HEK293T (cell line): ENCODE measurements around the gene PROM2.

Source experiments
- CTCF ChIA-PET: fragments of 350-600 bp; formaldehyde crosslinking; extraction: SDS; loops from one replicate; lab custom pipeline; 2021; ENCODE audit warnings: antibody characterized with exemption, inconsistent platforms; lab: Yijun Ruan, JAX
- POLR2A ChIA-PET: fragments of 350-600 bp; formaldehyde crosslinking; extraction: SDS; loops from one replicate; lab custom pipeline; 2020; ENCODE audit warnings: antibody characterized with exemption, inconsistent platforms; lab: Yijun Ruan, JAX
- DNase-seq: peaks from one replicate; pipeline ENCODE4 v3.0.0; 2012; ENCODE audit warnings: mixed read lengths; ENCODE audit errors: extremely low spot score
- ARNT ChIP-seq: fragments of 450-650 bp; IDR thresholded peaks from 2 replicates; pipeline ENCODE4 v1.6.1; 2017; ENCODE audit warnings: mild to moderate bottlenecking
- BHLHE40 ChIP-seq: fragments of 450-650 bp; IDR thresholded peaks from 2 replicates; pipeline ENCODE4 v1.6.1; 2016; ENCODE audit warnings: mild to moderate bottlenecking, moderate library complexity, borderline replicate concordance
- CTBP1 ChIP-seq: fragments of 450-650 bp; IDR thresholded peaks from 2 replicates; pipeline ENCODE4 v1.6.1; 2016; ENCODE audit warnings: borderline replicate concordance
- ELF4 ChIP-seq: fragments of 450-650 bp; IDR thresholded peaks from 2 replicates; pipeline ENCODE4 v1.6.1; 2017; ENCODE audit warnings: antibody characterized with exemption
- FOXA1 ChIP-seq: fragments of 450-650 bp; IDR thresholded peaks from 2 replicates; pipeline ENCODE4 v1.6.1; 2016; ENCODE audit warnings: mild to moderate bottlenecking
- FOXK2 ChIP-seq: fragments of 450-650 bp; IDR thresholded peaks from 2 replicates; pipeline ENCODE4 v1.6.1; 2016; ENCODE audit warnings: mild to moderate bottlenecking
- FOXM1 ChIP-seq: fragments of 450-650 bp; IDR thresholded peaks from 2 replicates; pipeline ENCODE4 v1.6.1; 2017; ENCODE audit warnings: mild to moderate bottlenecking, borderline replicate concordance
- HDGF ChIP-seq: fragments of 450-650 bp; IDR thresholded peaks from 2 replicates; pipeline ENCODE4 v1.6.1; 2017; ENCODE audit warnings: antibody characterized with exemption, borderline replicate concordance
- L3MBTL2 ChIP-seq: fragments of 450-650 bp; conservative IDR thresholded peaks from 2 replicates; pipeline ENCODE4 v1.6.1; 2016; ENCODE audit warnings: mild to moderate bottlenecking
- LEF1 ChIP-seq: fragments of 450-650 bp; IDR thresholded peaks from 2 replicates; pipeline ENCODE4 v1.6.1; 2017; ENCODE audit warnings: mild to moderate bottlenecking, borderline replicate concordance
- NFRKB ChIP-seq: fragments of 450-650 bp; IDR thresholded peaks from 2 replicates; pipeline ENCODE4 v1.6.1; 2016; ENCODE audit warnings: mild to moderate bottlenecking, moderate library complexity
- PKNOX1 ChIP-seq: fragments of 450-650 bp; IDR thresholded peaks from 2 replicates; pipeline ENCODE4 v1.6.1; 2016
- SP1 ChIP-seq: fragments of 450-650 bp; IDR thresholded peaks from 2 replicates; pipeline ENCODE4 v1.6.1; 2017
- SUZ12 ChIP-seq: fragments of 450-650 bp; IDR thresholded peaks from 2 replicates; pipeline ENCODE4 v1.6.1; 2016; ENCODE audit warnings: mild to moderate bottlenecking
- TARDBP ChIP-seq: fragments of 450-650 bp; IDR thresholded peaks from 2 replicates; pipeline ENCODE4 v1.6.1; 2016
- ZNF384 ChIP-seq: fragments of 450-650 bp; IDR thresholded peaks from 2 replicates; pipeline ENCODE4 v1.6.1; 2016

The PROM2 gene

DNA sequence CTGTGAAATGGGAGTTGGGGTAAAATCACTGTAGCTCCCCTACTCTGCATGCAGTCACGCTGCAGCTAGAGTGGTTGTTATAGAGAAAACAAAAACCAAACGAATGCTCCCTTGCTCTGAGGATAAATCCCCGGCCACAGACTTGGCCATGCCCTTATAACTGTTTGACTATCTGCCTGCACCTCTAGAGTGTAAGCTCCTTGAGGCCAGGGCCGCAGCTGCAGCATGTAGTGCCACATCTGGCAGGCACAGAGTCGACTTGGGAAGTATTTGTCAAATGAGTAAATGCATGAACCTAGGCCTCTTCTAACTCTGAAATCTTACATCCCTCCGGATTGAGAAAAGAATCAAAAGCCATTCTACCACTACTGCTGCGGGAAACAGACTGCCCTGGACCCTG lies 58.8 kb downstream of the PROM2 start:
- CTCF ChIA-PET, result interaction anchor here (1.8 kb wide), 1 partner anchor 13 kb away, joined by 5 read pairs; no protein-coding TSS in a partner anchor
- no peak for TF ChIP-seq LEF1
- no peak for TF ChIP-seq CTBP1
- no peak for DNase-seq
- POLR2A ChIA-PET, result no interaction called here

DNA sequence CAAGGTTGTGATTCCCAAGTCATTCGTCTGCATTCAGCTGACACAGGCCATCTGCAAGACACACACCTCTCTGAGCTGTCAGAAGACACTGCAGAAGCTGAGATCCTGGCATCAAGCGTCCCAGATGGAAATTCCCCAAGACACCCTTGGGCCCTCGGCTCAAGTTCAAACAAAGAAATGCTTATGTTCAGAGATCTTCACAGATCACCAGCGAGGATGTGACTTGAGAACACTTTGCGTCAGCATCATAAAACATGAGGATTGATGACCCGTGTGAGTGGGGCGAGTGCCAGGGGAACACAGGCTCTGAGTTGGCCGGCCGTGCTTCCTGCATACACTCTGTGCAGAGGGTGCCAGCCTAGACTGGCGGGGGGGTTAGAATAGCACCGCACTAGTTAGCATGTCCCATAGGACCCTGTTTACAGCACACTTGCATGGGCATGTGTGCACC lies 59.7 kb downstream of the PROM2 start:
- DNase-seq, result peak; percentile 60
- no peak for TF ChIP-seq TARDBP
- no peak for TF ChIP-seq ELF4
- no peak for TF ChIP-seq HDGF
- TF ChIP-seq CTBP1, result no peak
- TF ChIP-seq SUZ12, result no peak
- no peak for TF ChIP-seq NFRKB
- no peak for TF ChIP-seq ZNF384
- no peak for TF ChIP-seq BHLHE40
- TF ChIP-seq FOXK2, result no peak
- TF ChIP-seq FOXM1, result no peak
- no peak for TF ChIP-seq FOXA1
- TF ChIP-seq PKNOX1, result peak; percentile 89
- no peak for TF ChIP-seq ARNT
- no peak for TF ChIP-seq SP1
- TF ChIP-seq L3MBTL2, result 0 out of 2 replicates have a peak, but pooled peaks have one; percentile 18
- TF ChIP-seq LEF1, result no peak
- ChIA-PET CTCF (interaction anchor here (1.8 kb wide), 1 partner anchor 12 kb away, joined by 5 read pairs; no protein-coding TSS in a partner anchor), POLR2A (interaction anchor here (0.6 kb wide), 1 partner anchor 69 kb away, joined by 3 read pairs; no protein-coding TSS in a partner anchor)

DNA sequence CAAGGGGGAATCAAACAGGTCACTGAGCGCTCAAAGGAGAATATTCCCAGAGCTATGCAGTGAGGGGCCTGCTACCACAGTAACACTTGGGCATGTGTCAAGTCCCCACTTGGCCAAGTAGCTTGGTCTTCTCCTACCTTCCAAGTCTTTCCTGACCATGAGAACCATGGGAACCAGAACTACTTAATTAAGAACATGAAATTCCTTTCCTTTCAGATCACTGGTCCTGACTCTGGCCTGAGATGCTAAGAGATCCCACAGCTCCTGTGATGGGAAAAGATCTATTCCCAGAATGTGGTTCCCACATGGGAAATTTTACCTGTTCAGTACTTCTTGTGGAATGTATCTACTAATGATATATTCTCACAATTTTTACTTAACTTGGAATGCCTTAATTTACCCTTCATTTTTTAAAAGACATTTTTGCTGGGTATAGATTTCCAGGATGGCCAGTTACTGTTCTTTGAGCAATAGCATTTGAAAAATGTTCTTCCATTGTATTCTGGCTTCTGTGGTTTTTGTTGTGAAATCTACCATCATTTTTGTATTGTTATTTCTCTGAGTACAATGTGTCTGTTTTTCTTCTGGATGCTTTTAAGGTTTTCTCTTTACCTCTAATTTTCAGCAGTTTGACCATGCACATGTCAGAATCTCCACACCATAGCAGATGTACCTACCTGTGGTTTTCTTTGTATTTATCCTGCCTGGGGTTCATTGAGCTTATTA lies 60.8 kb downstream of the PROM2 start:
- CTCF ChIA-PET, result interaction anchor here (1.3 kb wide), 1 partner anchor 10 kb away, joined by 7 read pairs; no protein-coding TSS in a partner anchor

DNA sequence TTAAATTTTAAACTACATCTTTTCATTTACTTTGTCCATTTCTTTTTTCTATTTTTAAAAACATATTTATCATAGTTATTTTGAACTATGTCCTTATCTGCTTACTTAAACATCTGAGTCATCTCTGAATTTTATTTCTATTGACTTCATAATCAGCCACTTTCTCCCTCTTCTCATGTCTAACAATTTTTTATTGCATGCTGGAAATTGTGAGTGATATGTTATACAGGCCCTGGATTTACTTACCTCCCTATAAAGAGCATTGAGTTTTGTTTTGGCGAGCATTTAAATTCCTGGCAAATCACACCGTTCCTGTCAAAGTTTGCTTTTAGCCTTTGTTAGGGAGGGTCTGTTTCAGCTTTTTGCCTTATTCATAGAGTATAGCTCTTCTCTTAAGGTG lies 62.2 kb downstream of the PROM2 start:
- POLR2A ChIA-PET, result no interaction called here
- CTCF ChIA-PET, result interaction anchor here (1.0 kb wide), 1 partner anchor 9 kb away, joined by 6 read pairs; no protein-coding TSS in a partner anchor
- no peak for DNase-seq
- TF ChIP-seq FOXA1, result no peak
- no peak for TF ChIP-seq LEF1
- no peak for TF ChIP-seq CTBP1
- TF ChIP-seq BHLHE40, result no peak

More for the DNA sequence above, 60.8 kb downstream of the PROM2 start:
- TF ChIP-seq PKNOX1 (no peak), ELF4 (no peak), SUZ12 (no peak), NFRKB (no peak), FOXK2 (no peak), L3MBTL2 (no peak), CTBP1 (no peak), BHLHE40 (no peak)
- DNase-seq, result no peak
- POLR2A ChIA-PET, result no interaction called here

GRCh38 chr2:95337829-95338228 lies 63.6 kb downstream of the PROM2 start:
- ChIA-PET CTCF (no interaction called here), POLR2A (interaction anchor here (0.9 kb wide), 1 partner anchor 8 kb away, joined by 4 read pairs; no protein-coding TSS in a partner anchor)
- no peak for TF ChIP-seq PKNOX1
- TF ChIP-seq FOXM1, result no peak
- TF ChIP-seq FOXA1, result no peak
- no peak for TF ChIP-seq ELF4
- no peak for TF ChIP-seq L3MBTL2
- DNase-seq, result no peak
